ENCODE results near the gene KCNC4.

Gene KCNC4

GRCh38 chr1:110223127-110223526 lies 13.0 kb downstream of the KCNC4 start:
- H3K4me3 ChIP-seq (ENCODE audit: control insufficient read depth in 1 of 7, extremely low read depth in 1 of 7, insufficient read depth in 4 of 7, low read depth in 2 of 7, low read length in 6 of 7) = no peak overlapping the region
- ChIA-PET CTCF (no interaction called here), POLR2A (no interaction called here)
- no peak overlapping the region for H3K27ac ChIP-seq (ENCODE audit: insufficient read depth in 1 of 2, low read depth in 1 of 2, low read length in 2 of 2, poor library complexity in 1 of 2, severe bottlenecking in 2 of 2)
- WGBS (ENCODE audit: insufficient coverage) = 98% methylated on average over 27 of the region's 27 CpGs
- H3K36me3 ChIP-seq (ENCODE audit: control insufficient read depth in 4 of 4, insufficient read depth in 4 of 4, low read length in 3 of 4) = peaks cover 0 to 18% (median 4%) of the 10 kb centered on the region in 4 experiments
- no peak for DNase-seq
- H3K27me3 ChIP-seq (replicated peaks in 2 of 5; ENCODE audit: control insufficient read depth in 4 of 5, insufficient read depth in 5 of 5, low read length in 4 of 5) = no peaks in the 10 kb centered on the region
- H3K9me3 ChIP-seq (ENCODE audit: control extremely low read depth in 1 of 5, control insufficient read depth in 4 of 5, insufficient read depth in 2 of 5, low read depth in 1 of 5, low read length in 4 of 5) = no peaks in the 10 kb centered on the region
- H3K4me1 ChIP-seq (ENCODE audit: control extremely low read depth in 1 of 4, control insufficient read depth in 4 of 4, insufficient read depth in 4 of 4, low read length in 3 of 4) = peaks cover 0 to 4% (median 0%) of the 10 kb centered on the region in 4 experiments

GRCh38 chr1:110223581-110223980 lies 13.5 kb downstream of the KCNC4 start:
- ChIA-PET POLR2A (no interaction called here), CTCF (interaction anchor here (1.7 to 1.8 kb wide), 2 partner anchors 11 to 20 kb away, joined by 5 read pairs; no protein-coding TSS in a partner anchor)

GRCh38 chr1:110224240-110224995 lies 14.3 kb downstream of the KCNC4 start:
- ChIA-PET POLR2A (no interaction called here), CTCF (interaction anchor here (0.9 to 2.4 kb wide), 5 partner anchors 12 to 21 kb away, joined by 4 to 9 read pairs (median 5); no protein-coding TSS in a partner anchor)
- Histone ChIP-seq H3K36me3 (ENCODE audit: control insufficient read depth in 4 of 4, insufficient read depth in 4 of 4, low read length in 3 of 4) (peaks cover 0 to 18% (median 4%) of the 10 kb centered on the region in 4 experiments), H3K27me3 (replicated peaks in 2 of 5; ENCODE audit: control insufficient read depth in 4 of 5, insufficient read depth in 5 of 5, low read length in 4 of 5) (no peaks in the 10 kb centered on the region), H3K9me3 (ENCODE audit: control extremely low read depth in 1 of 5, control insufficient read depth in 4 of 5, insufficient read depth in 2 of 5, low read depth in 1 of 5, low read length in 4 of 5) (no peaks in the 10 kb centered on the region), H3K4me1 (ENCODE audit: control extremely low read depth in 1 of 4, control insufficient read depth in 4 of 4, insufficient read depth in 4 of 4, low read length in 3 of 4) (peaks cover 0 to 4% (median 0%) of the 10 kb centered on the region in 4 experiments), H3K27ac (ENCODE audit: insufficient read depth in 1 of 2, low read depth in 1 of 2, low read length in 2 of 2, poor library complexity in 1 of 2, severe bottlenecking in 2 of 2) (no peak overlapping the region), H3K4me3 (ENCODE audit: control insufficient read depth in 1 of 7, extremely low read depth in 1 of 7, insufficient read depth in 4 of 7, low read depth in 2 of 7, low read length in 6 of 7) (no peak overlapping the region)
- WGBS (ENCODE audit: insufficient coverage) = 98% methylated on average over 8 of the region's 8 CpGs
- DNase-seq = no peak

More at GRCh38 chr1:110223581-110223980, 13.5 kb downstream of the KCNC4 start:
- H3K4me3 ChIP-seq (ENCODE audit: control insufficient read depth in 1 of 7, extremely low read depth in 1 of 7, insufficient read depth in 4 of 7, low read depth in 2 of 7, low read length in 6 of 7) = no peak overlapping the region
- WGBS (ENCODE audit: insufficient coverage) = 98% methylated on average over 17 of the region's 17 CpGs
- H3K4me1 ChIP-seq (ENCODE audit: control extremely low read depth in 1 of 4, control insufficient read depth in 4 of 4, insufficient read depth in 4 of 4, low read length in 3 of 4) = peaks cover 0 to 4% (median 0%) of the 10 kb centered on the region in 4 experiments
- H3K27ac ChIP-seq (ENCODE audit: insufficient read depth in 1 of 2, low read depth in 1 of 2, low read length in 2 of 2, poor library complexity in 1 of 2, severe bottlenecking in 2 of 2) = no peak overlapping the region
- no peak for DNase-seq
- H3K27me3 ChIP-seq (replicated peaks in 2 of 5; ENCODE audit: control insufficient read depth in 4 of 5, insufficient read depth in 5 of 5, low read length in 4 of 5) = no peaks in the 10 kb centered on the region
- H3K36me3 ChIP-seq (ENCODE audit: control insufficient read depth in 4 of 4, insufficient read depth in 4 of 4, low read length in 3 of 4) = peaks cover 0 to 18% (median 4%) of the 10 kb centered on the region in 4 experiments
- no peaks in the 10 kb centered on the region for H3K9me3 ChIP-seq (ENCODE audit: control extremely low read depth in 1 of 5, control insufficient read depth in 4 of 5, insufficient read depth in 2 of 5, low read depth in 1 of 5, low read length in 4 of 5)

GRCh38 chr1:110225212-110225611 lies 15.1 kb downstream of the KCNC4 start:
- whole genome bisulfite sequencing (ENCODE audit: insufficient coverage) = 66% methylated on average over 4 of the region's 7 CpGs
- peaks cover 0 to 18% (median 4%) of the 10 kb centered on the region in 4 experiments for H3K36me3 ChIP-seq (ENCODE audit: control insufficient read depth in 4 of 4, insufficient read depth in 4 of 4, low read length in 3 of 4)
- ChIA-PET POLR2A (no interaction called here), CTCF (interaction anchor here (0.9 to 2.4 kb wide), 5 partner anchors 13 to 22 kb away, joined by 4 to 9 read pairs (median 5); no protein-coding TSS in a partner anchor)
- DNase-seq = no peak
- no peaks in the 10 kb centered on the region for H3K9me3 ChIP-seq (ENCODE audit: control extremely low read depth in 1 of 5, control insufficient read depth in 4 of 5, insufficient read depth in 2 of 5, low read depth in 1 of 5, low read length in 4 of 5)
- no peak overlapping the region for H3K27ac ChIP-seq (ENCODE audit: insufficient read depth in 1 of 2, low read depth in 1 of 2, low read length in 2 of 2, poor library complexity in 1 of 2, severe bottlenecking in 2 of 2)
- H3K4me3 ChIP-seq (ENCODE audit: control insufficient read depth in 1 of 7, extremely low read depth in 1 of 7, insufficient read depth in 4 of 7, low read depth in 2 of 7, low read length in 6 of 7) = no peak overlapping the region
- H3K27me3 ChIP-seq (replicated peaks in 2 of 5; ENCODE audit: control insufficient read depth in 4 of 5, insufficient read depth in 5 of 5, low read length in 4 of 5) = no peaks in the 10 kb centered on the region
- H3K4me1 ChIP-seq (ENCODE audit: control extremely low read depth in 1 of 4, control insufficient read depth in 4 of 4, insufficient read depth in 4 of 4, low read length in 3 of 4) = peaks cover 0 to 4% (median 0%) of the 10 kb centered on the region in 4 experiments

- Histone ChIP-seq H3K9me3 (ENCODE audit: control extremely low read depth in 1 of 5, control insufficient read depth in 4 of 5, insufficient read depth in 2 of 5, low read depth in 1 of 5, low read length in 4 of 5) (no peaks in the 10 kb centered on the region), H3K4me3 (ENCODE audit: control insufficient read depth in 1 of 7, extremely low read depth in 1 of 7, insufficient read depth in 4 of 7, low read depth in 2 of 7, low read length in 6 of 7) (no peak overlapping the region), H3K36me3 (ENCODE audit: control insufficient read depth in 4 of 4, insufficient read depth in 4 of 4, low read length in 3 of 4) (peaks cover 0 to 20% (median 4%) of the 10 kb centered on the region in 4 experiments), H3K4me1 (ENCODE audit: control extremely low read depth in 1 of 4, control insufficient read depth in 4 of 4, insufficient read depth in 4 of 4, low read length in 3 of 4) (peaks cover 0 to 7% (median 0%) of the 10 kb centered on the region in 4 experiments), H3K27ac (ENCODE audit: insufficient read depth in 1 of 2, low read depth in 1 of 2, low read length in 2 of 2, poor library complexity in 1 of 2, severe bottlenecking in 2 of 2) (no peak overlapping the region), H3K27me3 (replicated peaks in 2 of 5; ENCODE audit: control insufficient read depth in 4 of 5, insufficient read depth in 5 of 5, low read length in 4 of 5) (no peaks in the 10 kb centered on the region)
- DNase-seq = no peak
- POLR2A ChIA-PET = no interaction called here
- CTCF ChIA-PET = interaction anchor here (1.0 to 2.4 kb wide), 4 partner anchors 19 to 87 kb away, joined by 3 to 9 read pairs (median 4); no protein-coding TSS in a partner anchor
- 97% methylated on average over 18 of the region's 18 CpGs for WGBS (ENCODE audit: insufficient coverage)
These were observed 15.8 kb downstream of the KCNC4 start for GRCh38 chr1:110225756-110226404.

- Histone ChIP-seq H3K4me3 (ENCODE audit: control insufficient read depth in 1 of 7, extremely low read depth in 1 of 7, insufficient read depth in 4 of 7, low read depth in 2 of 7, low read length in 6 of 7) (no peak overlapping the region), H3K4me1 (ENCODE audit: control extremely low read depth in 1 of 4, control insufficient read depth in 4 of 4, insufficient read depth in 4 of 4, low read length in 3 of 4) (peaks cover 0 to 2% (median 0%) of the 10 kb centered on the region in 4 experiments), H3K27me3 (replicated peaks in 2 of 5; ENCODE audit: control insufficient read depth in 4 of 5, insufficient read depth in 5 of 5, low read length in 4 of 5) (no peaks in the 10 kb centered on the region), H3K27ac (ENCODE audit: insufficient read depth in 1 of 2, low read depth in 1 of 2, low read length in 2 of 2, poor library complexity in 1 of 2, severe bottlenecking in 2 of 2) (no peak overlapping the region), H3K9me3 (ENCODE audit: control extremely low read depth in 1 of 5, control insufficient read depth in 4 of 5, insufficient read depth in 2 of 5, low read depth in 1 of 5, low read length in 4 of 5) (no peaks in the 10 kb centered on the region), H3K36me3 (ENCODE audit: control insufficient read depth in 4 of 4, insufficient read depth in 4 of 4, low read length in 3 of 4) (peaks cover 0 to 31% (median 7%) of the 10 kb centered on the region in 4 experiments)
- ChIA-PET POLR2A (no interaction called here), CTCF (interaction anchor here (0.6 to 1.5 kb wide), 3 partner anchors 20 to 86 kb away, joined by 3 read pairs; no protein-coding TSS in a partner anchor)
- no peak for DNase-seq
- WGBS (ENCODE audit: insufficient coverage) = 100% methylated on average over 3 of the region's 12 CpGs
These were observed 17.7 kb downstream of the KCNC4 start for GRCh38 chr1:110227774-110228173.

All from common myeloid progenitor, CD34-positive (primary cell).